CD4-positive, alpha-beta T cell (primary cell): Measurements from ENCODE around the gene KRTAP5-6. TPM values are rescaled to one million over a fixed set of nuclear protein-coding genes. Genes with fewer than 3 reads are reported as not detected.
A peak's percentile ranks its signal among the peaks of the same experiment; 100 is the strongest.

Experiments
- ATAC-seq: fragments of 200-7000 bp; cut with Tn5 transposase; one replicate; pipeline ENCODE4 v1.10.0; 2022; ENCODE audit warnings: mild to moderate bottlenecking; ENCODE audit not compliant: poor library complexity
- CTCF ChIA-PET: fragments of 350-600 bp; sonication (Branson Sonifier 250); formaldehyde crosslinking; loops from one replicate; lab custom pipeline; 2021; ENCODE audit warnings: antibody characterized with exemption, inconsistent platforms; lab: Charles Lee
- POLR2A ChIA-PET: fragments of 350-600 bp; sonication (Branson Sonifier 250); formaldehyde crosslinking; loops from one replicate; lab custom pipeline; 2021; ENCODE audit warnings: antibody characterized with exemption, inconsistent platforms; lab: Charles Lee
- DNase-seq, 14 experiments: peaks; one replicate each; pipeline ENCODE4 v3.0.0-alpha.2; 2013 to 2020; ENCODE audit warnings: mixed read lengths in 2 of 14
- H3K27ac ChIP-seq, 2 donors: one replicate each; pipeline versions ENCODE4 v1.5.1 to v1.7.0; 2013; ENCODE audit warnings: low read length in 2 of 2, low read depth in 1 of 2, mild to moderate bottlenecking in 1 of 2
- H3K27me3 ChIP-seq, 2 experiments: 1 replicate in 1 of 2; 2 replicates in 1 of 2; pipeline versions ENCODE4 v1.6.1 to v1.7.0; 2013; ENCODE audit warnings: low read length in 2 of 2, control low read depth in 1 of 2, mild to moderate bottlenecking in 1 of 2, moderate library complexity in 1 of 2; ENCODE audit not compliant: insufficient read depth in 2 of 2, control insufficient read depth in 1 of 2
- H3K36me3 ChIP-seq: one replicate; pipeline ENCODE4 v1.6.1; 2013; ENCODE audit warnings: low read length, control low read depth; ENCODE audit not compliant: insufficient read depth
- H3K4me1 ChIP-seq: one replicate; pipeline ENCODE4 v1.6.1; 2013; ENCODE audit warnings: low read length, control low read depth; ENCODE audit not compliant: insufficient read depth
- H3K4me3 ChIP-seq: one replicate; pipeline ENCODE4 v1.5.1; 2013; ENCODE audit warnings: mild to moderate bottlenecking, low read length, moderate library complexity
- H3K9me3 ChIP-seq, 2 experiments: 1 replicate in 1 of 2; 2 replicates in 1 of 2; pipeline versions ENCODE4 v1.6.1 to v1.7.0; 2013; ENCODE audit warnings: low read length in 2 of 2, mild to moderate bottlenecking in 2 of 2, control low read depth in 1 of 2, moderate library complexity in 1 of 2; ENCODE audit not compliant: control insufficient read depth in 1 of 2, insufficient read depth in 1 of 2
- H3K27ac Mint-ChIP-seq: one replicate; pipeline ENCODE4 v1.8.0; 2020; ENCODE audit warnings: mixed read lengths
- H3K27me3 Mint-ChIP-seq: one replicate; pipeline ENCODE4 v1.8.0; 2021; ENCODE audit warnings: mixed read lengths
- H3K36me3 Mint-ChIP-seq: one replicate; pipeline ENCODE4 v1.8.0; 2021; ENCODE audit warnings: low read depth, mixed read lengths
- H3K4me1 Mint-ChIP-seq: one replicate; pipeline ENCODE4 v1.8.0; 2021; ENCODE audit warnings: low read depth, mixed read lengths
- H3K4me3 Mint-ChIP-seq: one replicate; pipeline ENCODE4 v1.8.0; 2020; ENCODE audit warnings: mild to moderate bottlenecking, mixed read lengths
- H3K9me3 Mint-ChIP-seq: one replicate; pipeline ENCODE4 v1.8.0; 2020; ENCODE audit warnings: mixed read lengths
- CTCF ChIP-seq: fragments of 200-600 bp; IDR thresholded peaks from one replicate; pipeline ENCODE4 v1.8.0; 2022; ENCODE audit warnings: antibody characterized with exemption, mild to moderate bottlenecking
- intact Hi-C, 2 experiments: fragments of 100-400 bp; cut with DNase I in 1 of 2; cut with micrococcal nuclease in 1 of 2; formaldehyde crosslinking; loops; one replicate each; pipeline versions ENCODE4 v1.15.1 to v1.9.0; 2023 to 2025; cut with DNase I, micrococcal nuclease
- total RNA-seq, 174 experiments: library from RNA in 2 of 174; stranded (reverse) in 2 of 174; gene quantifications; one replicate each; pipeline ENCODE4 v1.2.3 and lab custom pipeline; 2021 to 2026

Gene KRTAP5-6
- total RNA-seq, 2 experiments from 2014 or later = not detected

GRCh38 chr11:1703146-1703545 is 6.2 kb downstream of the KRTAP5-6 start:
- H3K4me3 Mint-ChIP-seq = no peak overlapping the region
- no peak for TF ChIP-seq CTCF

GRCh38 chr11:1705126-1706052 is 8.4 kb downstream of the KRTAP5-6 start:
- ATAC-seq = no peak
- H3K36me3 ChIP-seq = no peaks in the 10 kb centered on the region
- H3K27me3 Mint-ChIP-seq = no peaks in the 10 kb centered on the region
- H3K4me1 Mint-ChIP-seq = peaks cover 33% of the 10 kb centered on the region
- peaks cover 11% of the 10 kb centered on the region for H3K4me1 ChIP-seq
- ChIA-PET CTCF (no interaction called here), POLR2A (no interaction called here)
- intact Hi-C loops = no loop called here
- peaks cover 0 to 3% of the 10 kb centered on the region in 2 experiments for H3K27me3 ChIP-seq
- no peak overlapping the region for H3K27ac Mint-ChIP-seq
- H3K4me3 Mint-ChIP-seq = no peak overlapping the region
- peaks cover 10 to 15% of the 10 kb centered on the region in 2 experiments for H3K9me3 ChIP-seq
- peaks cover 6% of the 10 kb centered on the region for H3K9me3 Mint-ChIP-seq
- no peak for DNase-seq
- H3K27ac ChIP-seq = no peak overlapping the region
- peaks cover 10% of the 10 kb centered on the region for H3K36me3 Mint-ChIP-seq
- TF ChIP-seq CTCF = no peak
- H3K4me3 ChIP-seq = no peak overlapping the region

More at GRCh38 chr11:1703146-1703545, 6.2 kb downstream of the KRTAP5-6 start:
- intact Hi-C loops = no loop called here
- Histone ChIP-seq H3K36me3 (no peaks in the 10 kb centered on the region), H3K27ac (no peak overlapping the region), H3K9me3 (peaks cover 10 to 15% of the 10 kb centered on the region in 2 experiments), H3K4me1 (peaks cover 11% of the 10 kb centered on the region), H3K27me3 (peaks cover 0 to 3% of the 10 kb centered on the region in 2 experiments), H3K4me3 (no peak overlapping the region)
- H3K27me3 Mint-ChIP-seq = no peaks in the 10 kb centered on the region
- H3K9me3 Mint-ChIP-seq = peaks cover 6% of the 10 kb centered on the region
- ChIA-PET POLR2A (no interaction called here), CTCF (no interaction called here)
- H3K4me1 Mint-ChIP-seq = peaks cover 34% of the 10 kb centered on the region
- DNase-seq (no peak), ATAC-seq (no peak)
- peaks cover 10% of the 10 kb centered on the region for H3K36me3 Mint-ChIP-seq
- no peak overlapping the region for H3K27ac Mint-ChIP-seq

GRCh38 chr11:1706634-1707400 is 9.8 kb downstream of the KRTAP5-6 start:
- Mint-ChIP-seq H3K4me1 (peaks cover 18% of the 10 kb centered on the region), H3K27ac (no peak overlapping the region), H3K36me3 (peaks cover 2% of the 10 kb centered on the region), H3K4me3 (no peak overlapping the region), H3K9me3 (no peaks in the 10 kb centered on the region), H3K27me3 (no peaks in the 10 kb centered on the region)
- Histone ChIP-seq H3K36me3 (no peaks in the 10 kb centered on the region), H3K4me3 (no peak overlapping the region), H3K4me1 (peaks cover 4% of the 10 kb centered on the region), H3K27me3 (peaks cover 0 to 3% of the 10 kb centered on the region in 2 experiments), H3K9me3 (peaks cover 6 to 8% of the 10 kb centered on the region in 2 experiments), H3K27ac (no peak overlapping the region)
- ATAC-seq = no peak
- CTCF ChIA-PET = interaction anchor here (1.2 to 2.0 kb wide), 2 partner anchors 13 to 126 kb away, joined by 3 to 7 read pairs; no protein-coding TSS in a partner anchor
- DNase-seq = peak in 3 of 14 experiments; percentile 25 to 46 (median 31)
- POLR2A ChIA-PET = no interaction called here
- TF ChIP-seq CTCF = peak; percentile 21
- intact Hi-C loops = no loop called here
